GM18868 (cell line): ENCODE measurements around the gene GOPC.
"Not testable (repeated sequence)": the region's sequence is repeated elsewhere in the genome, so short reads cannot be mapped to it uniquely, and the experiment has no call there.

Experiments
- ATAC-seq: cut with Tn5 transposase; IDR thresholded peaks from one replicate; pipeline ENCODE4 v1.9.1; 2021; ENCODE audit warnings: mild to moderate bottlenecking, moderate library complexity; ENCODE audit not compliant: unreplicated experiment

The GOPC gene

DNA sequence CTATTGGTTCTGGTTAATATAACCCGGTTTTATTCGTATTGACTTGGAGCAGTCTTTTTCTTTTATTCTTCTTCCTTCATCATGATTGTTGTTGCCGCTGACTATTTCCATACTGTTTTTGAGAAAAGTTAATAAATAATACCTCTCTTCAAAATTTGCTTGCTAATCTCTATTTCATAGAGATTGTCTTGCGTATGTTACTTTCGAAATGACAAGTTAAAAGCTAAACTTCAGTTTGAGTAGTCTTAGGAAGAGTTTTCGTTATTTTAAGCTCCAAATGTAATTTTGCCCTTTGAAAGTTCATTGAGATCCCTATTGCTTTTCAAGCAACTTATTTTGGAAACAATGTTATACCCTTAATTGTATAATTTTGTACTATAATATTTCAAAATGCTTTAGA is 83.4 kb downstream of the GOPC start:
- ATAC-seq = no peak

GRCh38 chr6:117517995-117518394 is 84.3 kb downstream of the GOPC start:
- ATAC-seq = not testable (repeated sequence)

GRCh38 chr6:117515326-117515725 is 87.0 kb downstream of the GOPC start:
- ATAC-seq = no peak

GRCh38 chr6:117514655-117515054 is 87.7 kb downstream of the GOPC start:
- ATAC-seq = no peak

DNA sequence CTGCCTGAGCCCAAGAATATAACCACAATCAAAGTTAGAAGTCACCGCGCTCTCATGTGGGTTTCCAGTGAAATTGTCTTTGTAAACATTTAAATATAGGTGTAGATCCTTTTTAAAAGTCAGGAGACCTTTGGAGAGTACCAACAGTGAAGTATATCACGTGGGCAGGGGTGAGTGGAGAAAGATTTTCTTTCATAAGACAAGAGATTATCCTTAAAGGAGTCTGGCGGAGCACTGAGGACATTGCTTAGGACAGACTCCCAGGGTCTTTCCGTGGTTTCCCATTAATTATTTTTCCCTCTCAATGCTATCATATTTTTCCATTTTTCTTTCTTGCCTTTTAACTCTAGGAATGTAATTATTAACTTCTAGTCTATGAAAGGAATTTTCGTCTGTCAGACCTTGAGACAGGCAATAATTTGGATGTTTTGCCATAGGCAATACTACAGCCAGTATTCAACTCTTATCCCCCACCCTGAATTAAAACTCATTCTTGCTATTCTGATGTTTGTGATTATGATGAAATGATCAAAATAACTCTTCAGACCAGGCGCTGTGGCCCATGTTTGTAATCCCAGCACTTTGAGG is 88.4 kb downstream of the GOPC start:
- no peak for ATAC-seq

DNA sequence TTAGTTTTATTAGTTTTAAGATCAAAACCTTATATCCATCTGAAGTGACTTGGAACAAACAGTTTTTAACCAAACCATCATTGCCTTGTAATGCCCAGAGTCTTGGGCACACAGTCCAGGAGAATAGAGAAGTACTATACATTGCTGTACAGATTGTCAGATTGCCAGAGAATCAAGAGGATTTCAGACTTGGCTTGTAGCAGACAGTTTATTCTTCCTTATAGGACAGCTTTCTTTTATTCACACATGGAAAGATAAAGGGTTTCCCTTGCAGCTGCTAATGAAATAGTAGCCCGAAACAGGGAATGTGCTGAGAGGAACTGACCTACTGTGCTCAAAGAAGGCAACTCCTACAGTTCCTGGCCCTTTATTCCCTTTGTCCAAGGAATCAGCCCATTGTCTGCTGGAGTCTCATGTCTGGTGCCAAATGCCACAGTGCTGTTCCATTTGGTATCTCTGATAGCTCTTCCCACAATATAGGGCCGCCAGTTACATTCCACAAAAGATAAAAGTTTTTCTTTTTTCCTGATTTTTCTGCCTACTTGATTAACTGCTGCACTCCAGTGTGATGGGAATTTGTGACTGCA is 89.2 kb downstream of the GOPC start:
- no peak for ATAC-seq

DNA sequence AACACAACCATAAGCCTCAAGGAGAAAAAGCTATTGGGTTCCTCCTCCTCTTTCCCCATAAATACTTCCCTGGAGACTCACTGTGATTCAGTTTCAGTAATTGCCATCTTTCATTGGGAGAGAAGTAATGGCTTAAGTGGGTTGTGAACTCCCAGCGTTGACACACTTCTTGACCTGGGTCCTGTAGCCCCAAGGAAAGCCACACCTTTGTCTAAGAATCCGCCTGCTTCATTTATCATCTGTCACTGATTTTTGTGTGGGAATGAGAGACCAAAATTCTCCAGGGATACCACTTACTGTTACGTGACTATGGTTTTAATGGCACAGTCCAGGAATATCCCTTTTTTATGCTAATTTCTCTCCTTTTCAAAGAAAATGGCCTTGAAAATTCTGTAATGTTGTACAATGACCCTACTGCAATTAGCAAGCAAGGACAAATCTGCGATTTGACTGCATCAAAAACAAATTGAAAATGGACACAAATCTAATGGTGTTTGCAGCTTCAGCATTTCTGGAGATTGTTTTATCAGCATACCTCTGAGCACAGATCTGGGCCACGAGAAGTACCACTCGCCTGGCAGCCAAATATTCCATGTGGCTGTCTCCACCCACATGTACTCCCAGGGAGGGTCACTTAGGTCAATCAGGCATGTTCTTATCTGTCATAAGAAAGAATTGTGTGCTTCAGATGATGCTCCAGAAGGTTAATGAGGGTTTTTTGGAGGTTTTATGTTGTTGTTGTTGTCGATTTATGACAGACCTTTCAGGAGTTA is 90.1 kb downstream of the GOPC start:
- no peak for ATAC-seq
